ENCODE results near the gene HGFAC.

The HGFAC gene

GRCh38 chr4:3420606-3420955, 21.2 kb upstream of the HGFAC start:
- Histone ChIP-seq H3K4me2 (ENCODE audit: low read length) (no peak overlapping the region), H3K27ac (no peak overlapping the region), H2AFZ (no peak overlapping the region), H3K9ac (no peak overlapping the region), H3K4me3 (ENCODE audit: low read depth, low read length) (no peak overlapping the region), H3K79me2 (no peaks in the 10 kb centered on the region), H3K9me3 (ENCODE audit: control insufficient read depth, low read length) (no peaks in the 10 kb centered on the region), H3K27me3 (ENCODE audit: control insufficient read depth, insufficient read depth, low read length) (no peaks in the 10 kb centered on the region), H3K36me3 (ENCODE audit: control insufficient read depth, insufficient read depth, low read length) (no peaks in the 10 kb centered on the region), H3K4me1 (no peaks in the 10 kb centered on the region)
- no peak for TF ChIP-seq CTCF (IDR thresholded peaks at IDR 0.05)

GRCh38 chr4:3420956-3421355, 20.8 kb upstream of the HGFAC start:
- H3K36me3 ChIP-seq (ENCODE audit: control insufficient read depth, insufficient read depth, low read length), result no peaks in the 10 kb centered on the region
- no peak for TF ChIP-seq CTCF (IDR thresholded peaks at IDR 0.05)

GRCh38 chr4:3421470-3421869, 20.3 kb upstream of the HGFAC start:
- no peaks in the 10 kb centered on the region for H3K36me3 ChIP-seq (ENCODE audit: control insufficient read depth, insufficient read depth, low read length)
- TF ChIP-seq CTCF (IDR thresholded peaks at IDR 0.05), result no peak
- H3K27ac ChIP-seq, result no peak overlapping the region
- no peaks in the 10 kb centered on the region for H3K27me3 ChIP-seq (ENCODE audit: control insufficient read depth, insufficient read depth, low read length)
- no peaks in the 10 kb centered on the region for H3K9me3 ChIP-seq (ENCODE audit: control insufficient read depth, low read length)
- H3K4me3 ChIP-seq (ENCODE audit: low read depth, low read length), result no peak overlapping the region
- H3K9ac ChIP-seq, result no peak overlapping the region
- no peaks in the 10 kb centered on the region for H3K4me1 ChIP-seq
- H3K4me2 ChIP-seq (ENCODE audit: low read length), result no peak overlapping the region
- no peak overlapping the region for H2AFZ ChIP-seq
- H3K79me2 ChIP-seq, result no peaks in the 10 kb centered on the region

More at GRCh38 chr4:3420956-3421355, 20.8 kb upstream of the HGFAC start:
- Histone ChIP-seq H2AFZ (no peak overlapping the region), H3K9ac (no peak overlapping the region), H3K9me3 (ENCODE audit: control insufficient read depth, low read length) (no peaks in the 10 kb centered on the region), H3K4me2 (ENCODE audit: low read length) (no peak overlapping the region), H3K4me1 (no peaks in the 10 kb centered on the region), H3K79me2 (no peaks in the 10 kb centered on the region), H3K27ac (no peak overlapping the region), H3K27me3 (ENCODE audit: control insufficient read depth, insufficient read depth, low read length) (no peaks in the 10 kb centered on the region), H3K4me3 (ENCODE audit: low read depth, low read length) (no peak overlapping the region)

- Histone ChIP-seq H3K4me3 (ENCODE audit: low read depth, low read length) (no peak overlapping the region), H3K27me3 (ENCODE audit: control insufficient read depth, insufficient read depth, low read length) (no peaks in the 10 kb centered on the region), H3K36me3 (ENCODE audit: control insufficient read depth, insufficient read depth, low read length) (no peaks in the 10 kb centered on the region), H3K79me2 (no peaks in the 10 kb centered on the region), H2AFZ (no peak overlapping the region), H3K4me2 (ENCODE audit: low read length) (no peak overlapping the region), H3K9me3 (ENCODE audit: control insufficient read depth, low read length) (no peaks in the 10 kb centered on the region), H3K27ac (no peak overlapping the region), H3K9ac (no peak overlapping the region), H3K4me1 (no peaks in the 10 kb centered on the region)
- TF ChIP-seq CTCF (IDR thresholded peaks at IDR 0.05), result no peak
These were observed 19.4 kb upstream of the HGFAC start for GRCh38 chr4:3422241-3422801.

- H3K4me1 ChIP-seq, result no peaks in the 10 kb centered on the region
- TF ChIP-seq CTCF (IDR thresholded peaks at IDR 0.05), result no peak
- H3K9me3 ChIP-seq (ENCODE audit: control insufficient read depth, low read length), result no peaks in the 10 kb centered on the region
- H3K4me3 ChIP-seq (ENCODE audit: low read depth, low read length), result no peak overlapping the region
- H3K27ac ChIP-seq, result no peak overlapping the region
- no peaks in the 10 kb centered on the region for H3K36me3 ChIP-seq (ENCODE audit: control insufficient read depth, insufficient read depth, low read length)
- H2AFZ ChIP-seq, result no peak overlapping the region
- H3K27me3 ChIP-seq (ENCODE audit: control insufficient read depth, insufficient read depth, low read length), result no peaks in the 10 kb centered on the region
- no peaks in the 10 kb centered on the region for H3K79me2 ChIP-seq
- H3K9ac ChIP-seq, result no peak overlapping the region
- no peak overlapping the region for H3K4me2 ChIP-seq (ENCODE audit: low read length)
These were observed 18.9 kb upstream of the HGFAC start for GRCh38 chr4:3422808-3423297.

Data from parathyroid adenoma (tissue), 2 donors.